DND-41 (cell line): ENCODE results near the gene NIT1.

Experiments
- ATAC-seq: fragments of 200-7000 bp; cut with Tn5 transposase; 3 replicates; pipeline ENCODE4 v1.9.1; 2021; ENCODE audit warnings: low read depth; ENCODE audit not compliant: insufficient read depth
- DNase-seq: peaks from one replicate; pipeline ENCODE4 v3.0.0-alpha.2; 2020
- H2AFZ ChIP-seq: 2 replicates; pipeline ENCODE4 v1.6.0; 2012; ENCODE audit warnings: low read depth, low read length
- H3K27ac ChIP-seq: 2 replicates; pipeline ENCODE4 v1.5.1; 2012; ENCODE audit warnings: low read length, inconsistent platforms
- H3K27me3 ChIP-seq: fragments of 200-600 bp; sonication (generic); 2 replicates; pipeline ENCODE4 v1.6.0; 2012; ENCODE audit warnings: low read length, mild to moderate bottlenecking, inconsistent platforms; ENCODE audit not compliant: insufficient read depth, poor library complexity
- H3K36me3 ChIP-seq: 2 replicates; pipeline ENCODE4 v1.5.1; 2012; ENCODE audit warnings: low read length, inconsistent platforms; ENCODE audit not compliant: insufficient read depth
- H3K4me1 ChIP-seq: 2 replicates; pipeline ENCODE4 v1.5.1; 2012; ENCODE audit warnings: mild to moderate bottlenecking, low read length; ENCODE audit not compliant: insufficient read depth
- H3K4me2 ChIP-seq: 2 replicates; pipeline ENCODE4 v1.6.0; 2012; ENCODE audit warnings: mild to moderate bottlenecking, moderate library complexity, low read length, inconsistent platforms; ENCODE audit not compliant: insufficient read depth
- H3K4me3 ChIP-seq, 2 experiments: fragments of 200-600 bp in 1 of 2; shearing (Covaris generic) in 1 of 2; 2 replicates each; pipeline ENCODE4 v1.5.1; 2012 to 2016; ENCODE audit warnings: inconsistent platforms in 2 of 2, low read length in 2 of 2, mild to moderate bottlenecking in 2 of 2, low read depth in 1 of 2, moderate library complexity in 1 of 2
- H3K79me2 ChIP-seq: 2 replicates; pipeline ENCODE4 v1.6.0; 2012; ENCODE audit warnings: low read length, inconsistent platforms; ENCODE audit not compliant: insufficient read depth
- H3K9ac ChIP-seq: 2 replicates; pipeline ENCODE4 v1.6.0; 2012; ENCODE audit warnings: low read depth, mild to moderate bottlenecking, inconsistent platforms, low read length, moderate library complexity
- H3K9me3 ChIP-seq: 2 replicates; pipeline ENCODE4 v1.5.1; 2012; ENCODE audit warnings: low read length, moderate library complexity, mild to moderate bottlenecking, inconsistent platforms; ENCODE audit not compliant: insufficient read depth, severe bottlenecking
- H4K20me1 ChIP-seq: 2 replicates; pipeline ENCODE4 v1.6.0; 2012; ENCODE audit warnings: low read length; ENCODE audit not compliant: insufficient read depth
- EZH2 ChIP-seq: IDR thresholded peaks from 3 replicates; pipeline ENCODE4 v1.6.1; 2012; ENCODE audit warnings: borderline replicate concordance, low read depth, mild to moderate bottlenecking, moderate library complexity, low read length, inconsistent platforms; ENCODE audit not compliant: severe bottlenecking
- TF ChIP-seq, protein P1 (sequence below): IDR thresholded peaks from 2 replicates; pipeline ENCODE4 v1.5.1; 2012; ENCODE audit warnings: borderline replicate concordance, low read length, moderate library complexity, mild to moderate bottlenecking; ENCODE audit not compliant: poor library complexity, severe bottlenecking; ENCODE audit errors: extremely low read depth

The NIT1 gene

GRCh38 chr1:161089251-161089924 is 28.5 kb upstream of the NIT1 start, which contains the start of gene NECTIN4:
NECTIN4 (minus strand) TSS chr1:161089558; CDS start chr1:161089296, 262 bp downstream.
- no peak within 1 kb of the TSS for H2AFZ ChIP-seq
- DNase-seq, result no peak
- H3K36me3 ChIP-seq, result no peaks in the 10 kb centered on the region
- no peak within 1 kb of the TSS for H3K4me2 ChIP-seq
- no peaks in the 10 kb centered on the region for H3K27me3 ChIP-seq
- no peak for ATAC-seq
- H3K9me3 ChIP-seq, result no peaks in the 10 kb centered on the region
- no peaks in the 10 kb centered on the region for H3K79me2 ChIP-seq
- no peaks in the 10 kb centered on the region for H3K4me1 ChIP-seq
- no peak for TF ChIP-seq EZH2
- TF ChIP-seq, protein P1, sequence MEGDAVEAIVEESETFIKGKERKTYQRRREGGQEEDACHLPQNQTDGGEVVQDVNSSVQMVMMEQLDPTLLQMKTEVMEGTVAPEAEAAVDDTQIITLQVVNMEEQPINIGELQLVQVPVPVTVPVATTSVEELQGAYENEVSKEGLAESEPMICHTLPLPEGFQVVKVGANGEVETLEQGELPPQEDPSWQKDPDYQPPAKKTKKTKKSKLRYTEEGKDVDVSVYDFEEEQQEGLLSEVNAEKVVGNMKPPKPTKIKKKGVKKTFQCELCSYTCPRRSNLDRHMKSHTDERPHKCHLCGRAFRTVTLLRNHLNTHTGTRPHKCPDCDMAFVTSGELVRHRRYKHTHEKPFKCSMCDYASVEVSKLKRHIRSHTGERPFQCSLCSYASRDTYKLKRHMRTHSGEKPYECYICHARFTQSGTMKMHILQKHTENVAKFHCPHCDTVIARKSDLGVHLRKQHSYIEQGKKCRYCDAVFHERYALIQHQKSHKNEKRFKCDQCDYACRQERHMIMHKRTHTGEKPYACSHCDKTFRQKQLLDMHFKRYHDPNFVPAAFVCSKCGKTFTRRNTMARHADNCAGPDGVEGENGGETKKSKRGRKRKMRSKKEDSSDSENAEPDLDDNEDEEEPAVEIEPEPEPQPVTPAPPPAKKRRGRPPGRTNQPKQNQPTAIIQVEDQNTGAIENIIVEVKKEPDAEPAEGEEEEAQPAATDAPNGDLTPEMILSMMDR, result no peak
- H4K20me1 ChIP-seq, result no peaks in the 10 kb centered on the region
- no peak within 1 kb of the TSS for H3K4me3 ChIP-seq
- no peak within 1 kb of the TSS for H3K27ac ChIP-seq
- no peak within 1 kb of the TSS for H3K9ac ChIP-seq

GRCh38 chr1:161089938-161090337 is 28.0 kb upstream of the NIT1 start:
- DNase-seq, result no peak
- no peaks in the 10 kb centered on the region for H3K9me3 ChIP-seq
- no peak for TF ChIP-seq EZH2
- TF ChIP-seq, protein P1, result no peak
- H4K20me1 ChIP-seq, result no peaks in the 10 kb centered on the region
- no peak overlapping the region for H3K4me3 ChIP-seq
- ATAC-seq, result no peak
- no peaks in the 10 kb centered on the region for H3K79me2 ChIP-seq
- no peaks in the 10 kb centered on the region for H3K27me3 ChIP-seq
- H3K27ac ChIP-seq, result no peak overlapping the region
- H3K36me3 ChIP-seq, result no peaks in the 10 kb centered on the region
- H3K4me1 ChIP-seq, result no peaks in the 10 kb centered on the region
- no peak overlapping the region for H3K9ac ChIP-seq
- no peak overlapping the region for H2AFZ ChIP-seq
- H3K4me2 ChIP-seq, result no peak overlapping the region

DNA sequence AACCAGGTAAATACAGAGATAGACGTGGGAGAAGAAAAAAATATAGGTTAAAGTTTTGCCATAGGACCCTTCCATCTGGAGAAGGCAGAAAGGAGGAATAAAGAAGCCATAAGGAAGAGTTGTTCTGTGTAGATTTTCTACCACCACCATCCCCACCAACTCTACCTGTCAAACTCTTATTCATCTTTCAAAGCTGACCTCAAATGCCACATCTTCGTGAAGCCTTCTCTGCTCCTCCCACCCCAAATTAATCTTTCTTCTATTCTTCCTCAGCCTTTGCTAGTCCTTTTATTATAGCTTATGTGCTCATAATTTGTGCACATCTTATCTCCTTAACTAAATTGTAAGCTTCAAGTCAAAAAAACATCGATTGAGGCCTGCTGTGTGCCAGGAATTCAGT is 27.3 kb upstream of the NIT1 start:
- TF ChIP-seq EZH2, result no peak
- TF ChIP-seq, protein P1, result no peak
- no peaks in the 10 kb centered on the region for H3K79me2 ChIP-seq
- no peaks in the 10 kb centered on the region for H3K27me3 ChIP-seq
- no peaks in the 10 kb centered on the region for H3K36me3 ChIP-seq
- no peaks in the 10 kb centered on the region for H3K9me3 ChIP-seq
- H2AFZ ChIP-seq, result no peak overlapping the region
- H3K27ac ChIP-seq, result no peak overlapping the region
- no peak overlapping the region for H3K4me2 ChIP-seq
- DNase-seq (no peak), ATAC-seq (no peak)
- H3K4me1 ChIP-seq, result no peaks in the 10 kb centered on the region
- no peak overlapping the region for H3K9ac ChIP-seq
- H3K4me3 ChIP-seq, result no peak overlapping the region
- no peaks in the 10 kb centered on the region for H4K20me1 ChIP-seq

GRCh38 chr1:161091093-161091492 is 26.8 kb upstream of the NIT1 start:
- Histone ChIP-seq H3K36me3 (no peaks in the 10 kb centered on the region), H4K20me1 (no peaks in the 10 kb centered on the region), H3K79me2 (no peaks in the 10 kb centered on the region), H3K27me3 (no peaks in the 10 kb centered on the region), H2AFZ (no peak overlapping the region), H3K4me1 (no peaks in the 10 kb centered on the region), H3K27ac (no peak overlapping the region), H3K4me2 (no peak overlapping the region), H3K9me3 (no peaks in the 10 kb centered on the region), H3K9ac (no peak overlapping the region), H3K4me3 (no peak overlapping the region)
- DNase-seq (no peak), ATAC-seq (no peak)
- TF ChIP-seq, protein P1, result no peak
- TF ChIP-seq EZH2, result no peak
